ENCODE data around the gene CDH10. TPM values are rescaled to one million over a fixed set of nuclear protein-coding genes. Genes with fewer than 3 reads are reported as not detected.

The CDH10 gene
- total and polyA plus RNA-seq, 2 of the 4 experiments (the other 2 are of a cell fraction): 0.18 to 0.21 TPM

- Histone ChIP-seq H2AK9ac (replicated peaks; ENCODE audit: low read depth, low read length, poor library complexity) (no peak overlapping the region), H3K4me3 (ENCODE audit: insufficient read depth, low read depth, low read length) (no peak overlapping the region), H3K4me2 (ENCODE audit: low read depth, low read length) (no peak overlapping the region), H3K56ac (ENCODE audit: extremely low read depth, insufficient read depth, low read length) (no peak overlapping the region), H4K5ac (ENCODE audit: low read depth, low read length) (no peak overlapping the region), H3K9ac (ENCODE audit: low read depth, low read length) (no peak overlapping the region), H3K27me3 (ENCODE audit: control insufficient read depth, insufficient read depth, low read length) (no peaks in the 10 kb centered on the region), H3K18ac (ENCODE audit: low read depth, low read length) (no peak overlapping the region), H3K4ac (ENCODE audit: low read depth, low read length) (no peak overlapping the region), H3K27ac (ENCODE audit: insufficient read depth, low read length) (no peak overlapping the region), H2AFZ (replicated peaks; ENCODE audit: low read length, poor library complexity) (no peak overlapping the region), H3K14ac (replicated peaks; ENCODE audit: low read depth, low read length) (no peak overlapping the region), H4K91ac (ENCODE audit: insufficient read depth, low read depth, low read length) (no peak overlapping the region), H2BK120ac (ENCODE audit: low read depth, low read length) (no peak overlapping the region), H4K8ac (ENCODE audit: low read depth in 2 of 2, low read length in 2 of 2) (no peak overlapping the region), H3K36me3 (ENCODE audit: control insufficient read depth, insufficient read depth, low read length) (no peaks in the 10 kb centered on the region), H2BK5ac (ENCODE audit: low read depth, low read length, poor library complexity, severe bottlenecking) (no peak overlapping the region), H3K9me1 (ENCODE audit: insufficient read depth, low read length) (no peaks in the 10 kb centered on the region), H3K9me3 (ENCODE audit: control insufficient read depth, insufficient read depth, low read length) (peaks cover 4% of the 10 kb centered on the region), H2BK15ac (ENCODE audit: low read depth, low read length) (no peak overlapping the region), H3K79me1 (ENCODE audit: low read depth in 1 of 2, low read length in 2 of 2) (no peaks in the 10 kb centered on the region), H2BK20ac (ENCODE audit: low read depth, low read length) (no peak overlapping the region), H3K4me1 (ENCODE audit: control insufficient read depth, insufficient read depth, low read length) (no peaks in the 10 kb centered on the region), H3K23ac (ENCODE audit: low read depth, low read length) (no peak overlapping the region), H4K20me1 (ENCODE audit: insufficient read depth, low read length) (no peaks in the 10 kb centered on the region), H2AK5ac (ENCODE audit: low read depth, low read length) (no peak overlapping the region)
- TF ChIP-seq SMC3 (IDR thresholded peaks at IDR 0.05; ENCODE audit: low read depth, low read length) (no peak), CTCF (conservative IDR thresholded peaks at IDR 0.05; ENCODE audit: low read depth, low read length) (no peak), FOS (IDR thresholded peaks at IDR 0.05; ENCODE audit: low read depth, low read length) (no peak), RFX5 (IDR thresholded peaks at IDR 0.05; ENCODE audit: low read depth, low read length) (no peak), ELK1 (IDR thresholded peaks at IDR 0.05; ENCODE audit: borderline replicate concordance, low read depth, low read length) (no peak), NFE2L2 (IDR thresholded peaks at IDR 0.05; ENCODE audit: low read depth, low read length) (no peak), RCOR1 (IDR thresholded peaks at IDR 0.05; ENCODE audit: insufficient replicate concordance, low read length) (no peak), CEBPB (IDR thresholded peaks at IDR 0.05; ENCODE audit: low read depth, low read length) (no peak), BHLHE40 (IDR thresholded peaks at IDR 0.05; ENCODE audit: low read depth, low read length) (no peak), POLR2A (IDR thresholded peaks at IDR 0.05; ENCODE audit: low read depth, low read length) (no peak), MXI1 (IDR thresholded peaks at IDR 0.05; ENCODE audit: borderline replicate concordance, low read depth, low read length) (no peak), RAD21 (IDR thresholded peaks at IDR 0.05; ENCODE audit: low read length) (no peak), MAZ (IDR thresholded peaks at IDR 0.05; ENCODE audit: borderline replicate concordance, low read depth, low read length) (no peak), USF2 (IDR thresholded peaks at IDR 0.05; ENCODE audit: low read depth, low read length) (no peak), CHD1 (IDR thresholded peaks at IDR 0.05; ENCODE audit: low read depth, low read length) (no peak), MAFK (IDR thresholded peaks at IDR 0.05; ENCODE audit: low read depth, low read length) (no peak)
- no peak for ATAC-seq (ENCODE audit: low read depth)
- in situ Hi-C loops (cut with MboI; ENCODE audit: low sequenced_read_pairs) (no loop called here), dilution Hi-C loops (cut with HindIII; ENCODE audit: low sequenced_read_pairs, unreplicated experiment) (no loop called here), intact Hi-C loops (cut with micrococcal nuclease) (no loop called here)
- DNase-seq: no peak
- ChIA-PET CTCF (no interaction called here), POLR2A (ENCODE audit: unreplicated experiment) (no interaction called here)
- no CpG with 5 or more reads among the region's 1 CpG for WGBS, 2 experiments (ENCODE audit: extremely low coverage in 2 of 2, insufficient read length in 1 of 2)
- BruUV-seq (replicated peaks): no TSS peak
Observed at GRCh38 chr5:24646915-24647314, 2.1 kb upstream of the CDH10 start.

Measured in IMR-90 (cell line).